ENCODE results near the gene GFM1.

DNA sequence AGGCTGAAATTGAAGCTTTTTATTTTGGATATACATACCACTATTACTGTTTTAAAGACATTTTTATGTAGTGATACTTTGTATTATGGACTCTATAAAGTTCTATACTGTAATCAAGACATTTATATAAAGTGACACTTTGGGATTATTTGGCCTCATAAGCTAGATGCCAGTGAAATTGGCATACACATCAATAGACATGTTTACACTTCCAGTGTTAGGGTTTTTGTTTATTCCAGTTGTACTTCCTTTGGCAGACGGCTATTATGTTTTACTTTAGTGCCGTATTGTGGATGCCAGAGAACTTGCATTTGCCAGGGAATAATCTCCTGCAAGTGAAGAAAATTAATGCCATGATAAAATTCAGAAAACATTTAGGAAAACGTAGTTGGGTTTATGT is 22.1 kb downstream of the GFM1 start:
- TF ChIP-seq POLR2AphosphoS5 (IDR thresholded peaks at IDR 0.05; ENCODE audit: low read depth, low read length) (no peak), POLR2A (IDR thresholded peaks at IDR 0.05; ENCODE audit: low read depth, low read length) (no peak)
